Neuronal stem cell (in vitro differentiated cells): ENCODE measurements around the gene ACAA1.
A peak's percentile ranks its signal among the peaks of the same experiment; 100 is the strongest.

Source experiments
- DNase-seq: peaks from one replicate; pipeline ENCODE4 v3.0.0-alpha.2; 2013; ENCODE audit warnings: low spot score
- H2AFZ ChIP-seq: one replicate; pipeline ENCODE4 v1.6.1; 2013; ENCODE audit warnings: mild to moderate bottlenecking, low read length, inconsistent platforms
- H2AK5ac ChIP-seq: 2 replicates; pipeline ENCODE4 v1.6.1; 2013; ENCODE audit warnings: low read depth, mild to moderate bottlenecking, inconsistent platforms, low read length, moderate library complexity, mixed read lengths
- H2BK120ac ChIP-seq: 2 replicates; pipeline ENCODE4 v1.6.1; 2013; ENCODE audit warnings: low read depth, mild to moderate bottlenecking, inconsistent platforms, low read length, moderate library complexity, mixed read lengths
- H2BK12ac ChIP-seq: one replicate; pipeline ENCODE4 v1.6.1; 2013; ENCODE audit warnings: low read length, inconsistent platforms
- H2BK15ac ChIP-seq: 2 replicates; pipeline ENCODE4 v1.6.1; 2013; ENCODE audit warnings: mild to moderate bottlenecking, low read length, inconsistent platforms, mixed read lengths
- H2BK5ac ChIP-seq: one replicate; pipeline ENCODE4 v1.6.1; 2013; ENCODE audit warnings: inconsistent platforms, mild to moderate bottlenecking, low read length, moderate library complexity
- H3K14ac ChIP-seq: one replicate; pipeline ENCODE4 v1.6.1; 2013; ENCODE audit warnings: low read length, inconsistent platforms
- H3K18ac ChIP-seq: 2 replicates; pipeline ENCODE4 v1.6.1; 2013; ENCODE audit warnings: low read length, inconsistent platforms
- H3K23ac ChIP-seq: 2 replicates; pipeline ENCODE4 v1.6.1; 2013; ENCODE audit warnings: low read depth, mild to moderate bottlenecking, mixed read lengths, low read length, inconsistent platforms; ENCODE audit not compliant: poor library complexity
- H3K27ac ChIP-seq: replicated peaks from 3 replicates; pipeline ENCODE4 v1.5.1; 2013; ENCODE audit warnings: low read length, inconsistent platforms
- H3K27me3 ChIP-seq, 3 experiments: 2 replicates each; pipeline ENCODE4 v1.6.1; 2013; ENCODE audit warnings: low read length in 3 of 3, mild to moderate bottlenecking in 2 of 3, inconsistent platforms in 1 of 3, low read depth in 1 of 3, mixed read lengths in 1 of 3, moderate library complexity in 1 of 3; ENCODE audit not compliant: control insufficient read depth in 3 of 3, insufficient read depth in 3 of 3
- H3K36me3 ChIP-seq, 2 donors: replicated peaks in 1 of 2; 2 replicates each; pipeline ENCODE4 v1.6.1; 2013; ENCODE audit warnings: low read length in 2 of 2; ENCODE audit not compliant: control insufficient read depth in 2 of 2, insufficient read depth in 2 of 2
- H3K4ac ChIP-seq: 2 replicates; pipeline ENCODE4 v1.6.1; 2013; ENCODE audit warnings: inconsistent platforms, mild to moderate bottlenecking, low read length, moderate library complexity
- H3K4me1 ChIP-seq, 2 donors: 1 replicate in 1 of 2; 2 replicates in 1 of 2; pipeline ENCODE4 v1.6.1; 2013; ENCODE audit warnings: low read length in 2 of 2, low read depth in 1 of 2; ENCODE audit not compliant: control insufficient read depth in 2 of 2, insufficient read depth in 1 of 2
- H3K4me2 ChIP-seq: one replicate; pipeline ENCODE4 v1.6.1; 2013; ENCODE audit warnings: mild to moderate bottlenecking, low read length, inconsistent platforms; ENCODE audit not compliant: insufficient read depth, poor library complexity, severe bottlenecking
- H3K4me3 ChIP-seq, 2 donors: 2 replicates each; pipeline ENCODE4 v1.5.1; 2013; ENCODE audit warnings: low read length in 2 of 2, mild to moderate bottlenecking in 2 of 2, inconsistent platforms in 1 of 2, moderate library complexity in 1 of 2
- H3K79me1 ChIP-seq: one replicate; pipeline ENCODE4 v1.6.1; 2013; ENCODE audit warnings: low read depth, mild to moderate bottlenecking, inconsistent platforms, low read length, moderate library complexity
- H3K9ac ChIP-seq: one replicate; pipeline ENCODE4 v1.6.1; 2013; ENCODE audit warnings: mild to moderate bottlenecking, low read depth, low read length, inconsistent platforms; ENCODE audit not compliant: poor library complexity
- H3K9me3 ChIP-seq, 2 donors: replicated peaks in 1 of 2; 2 replicates each; pipeline versions ENCODE3 to v1.6.1; 2013; ENCODE audit warnings: low read length in 2 of 2, mild to moderate bottlenecking in 2 of 2, inconsistent platforms in 1 of 2, low read depth in 1 of 2, mixed read lengths in 1 of 2, moderate library complexity in 1 of 2; ENCODE audit not compliant: control insufficient read depth in 2 of 2, insufficient read depth in 1 of 2
- H4K8ac ChIP-seq: one replicate; pipeline ENCODE4 v1.6.1; 2013; ENCODE audit warnings: low read depth, mild to moderate bottlenecking, inconsistent platforms, low read length, moderate library complexity
- H4K91ac ChIP-seq: one replicate; pipeline ENCODE4 v1.6.1; 2013; ENCODE audit warnings: low read length, low read depth, mild to moderate bottlenecking, inconsistent platforms; ENCODE audit not compliant: poor library complexity
- WGBS, 2 donors: extraction: QIAGEN DNeasy Blood & Tissue Kit; methylation state at CpG; one replicate each; pipeline ENCODE4 v1.1.7; 2013; ENCODE audit warnings: missing lambda C conversion rate in 2 of 2, mixed read lengths in 1 of 2; ENCODE audit not compliant: insufficient read length in 2 of 2, insufficient replicate concordance in 1 of 2; ENCODE audit errors: extremely low coverage in 2 of 2; 5-methylcytosine and 5-hydroxymethylcytosine counted together

The ACAA1 gene

DNA sequence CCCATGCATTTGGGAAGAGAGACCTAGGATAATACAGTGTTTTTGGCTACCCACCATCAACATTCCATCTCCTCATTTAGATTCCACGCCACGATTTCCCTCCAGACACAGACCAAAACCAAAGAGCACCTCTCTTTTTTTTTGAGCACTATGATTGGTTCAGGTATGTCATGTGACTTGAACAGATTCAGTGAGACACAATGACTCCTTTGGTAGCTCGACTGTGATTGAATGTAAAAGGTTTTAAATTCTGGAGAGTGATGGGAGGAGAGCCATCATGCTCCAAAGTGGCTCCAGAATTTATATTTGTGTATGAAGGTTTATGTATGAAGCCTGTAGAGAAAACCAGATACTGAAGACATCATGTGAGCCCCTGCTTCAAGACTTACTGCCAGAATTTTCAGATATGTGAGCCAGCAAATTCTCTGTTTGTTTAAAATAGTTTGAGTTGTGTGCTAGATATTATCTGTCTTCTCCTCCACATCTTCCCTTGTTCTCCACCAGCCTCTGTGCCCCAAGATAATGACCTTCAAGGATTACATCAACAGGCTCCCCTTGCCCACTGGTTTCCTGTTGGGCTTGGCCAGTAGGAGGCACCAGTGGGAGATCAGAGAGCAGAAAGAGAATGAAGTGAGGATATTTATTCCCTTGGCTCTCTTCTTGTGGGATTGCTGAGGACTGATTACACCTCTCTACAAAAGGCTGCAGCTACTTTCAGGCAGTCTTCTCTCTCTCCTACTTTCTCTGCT is 14.0 kb upstream of the ACAA1 start:
- Histone ChIP-seq H3K9me3 (peaks cover 3% of the 10 kb centered on the region in 2 donors), H3K4me3 (no peak overlapping the region), H3K79me1 (no peaks in the 10 kb centered on the region), H3K4ac (no peak overlapping the region), H3K4me2 (no peak overlapping the region), H2AFZ (peak overlapping the region; percentile 32), H4K8ac (no peak overlapping the region), H3K9ac (no peak overlapping the region), H3K4me1 (no peaks in the 10 kb centered on the region), H2BK12ac (no peak overlapping the region), H2BK5ac (no peak overlapping the region), H2BK120ac (no peak overlapping the region), H3K18ac (no peak overlapping the region), H3K27me3 (no peaks in the 10 kb centered on the region), H3K23ac (no peak overlapping the region), H2BK15ac (no peak overlapping the region), H2AK5ac (no peak overlapping the region), H3K36me3 (no peaks in the 10 kb centered on the region), H3K14ac (no peak overlapping the region), H4K91ac (no peak overlapping the region), H3K27ac (no peak overlapping the region)
- no peak for DNase-seq
- WGBS, 2 donors = no CpG with 5 or more reads among the region's 3 CpGs

GRCh38 chr3:38149708-38150107 is 12.8 kb upstream of the ACAA1 start:
- H3K27me3 ChIP-seq = no peaks in the 10 kb centered on the region
- no peak overlapping the region for H3K18ac ChIP-seq
- no peak overlapping the region for H3K14ac ChIP-seq
- no peak overlapping the region for H3K27ac ChIP-seq
- no CpG with 5 or more reads among the region's 3 CpGs for WGBS, 2 donors
- no peak overlapping the region for H3K23ac ChIP-seq
- no peak overlapping the region for H2AK5ac ChIP-seq
- no peak overlapping the region for H3K4ac ChIP-seq
- peak overlapping the region; percentile 50 for H4K91ac ChIP-seq
- no peak overlapping the region for H4K8ac ChIP-seq
- H3K9ac ChIP-seq = no peak overlapping the region
- no peaks in the 10 kb centered on the region for H3K79me1 ChIP-seq
- no peak overlapping the region for H2BK120ac ChIP-seq
- no peak for DNase-seq
- H2BK5ac ChIP-seq = no peak overlapping the region
- no peak overlapping the region for H2AFZ ChIP-seq
- H3K36me3 ChIP-seq = no peaks in the 10 kb centered on the region
- H3K4me3 ChIP-seq = no peak overlapping the region
- H2BK15ac ChIP-seq = no peak overlapping the region
- H3K4me1 ChIP-seq = no peaks in the 10 kb centered on the region
- no peak overlapping the region for H2BK12ac ChIP-seq
- peaks cover 3% of the 10 kb centered on the region in 2 donors for H3K9me3 ChIP-seq
- H3K4me2 ChIP-seq = no peak overlapping the region

- Histone ChIP-seq H3K18ac (no peak overlapping the region), H3K4me1 (no peaks in the 10 kb centered on the region), H3K9ac (no peak overlapping the region), H4K8ac (no peak overlapping the region), H4K91ac (no peak overlapping the region), H3K23ac (no peak overlapping the region), H2AK5ac (no peak overlapping the region), H3K27me3 (no peaks in the 10 kb centered on the region), H3K4ac (no peak overlapping the region), H3K4me2 (no peak overlapping the region), H2AFZ (no peak overlapping the region), H2BK15ac (no peak overlapping the region), H3K36me3 (no peaks in the 10 kb centered on the region), H3K79me1 (no peaks in the 10 kb centered on the region), H3K14ac (no peak overlapping the region), H3K27ac (no peak overlapping the region), H2BK12ac (no peak overlapping the region), H3K9me3 (peaks cover 3% of the 10 kb centered on the region in 2 donors), H3K4me3 (no peak overlapping the region), H2BK120ac (no peak overlapping the region), H2BK5ac (no peak overlapping the region)
- no peak for DNase-seq
- no CpG with 5 or more reads among the region's 5 CpGs for WGBS, 2 donors
These were observed 11.5 kb upstream of the ACAA1 start for GRCh38 chr3:38148311-38148882.

- Histone ChIP-seq H3K14ac (no peak overlapping the region), H2BK12ac (no peak overlapping the region), H3K27ac (no peak overlapping the region), H3K9ac (no peak overlapping the region), H4K8ac (no peak overlapping the region), H3K4me1 (no peaks in the 10 kb centered on the region), H4K91ac (no peak overlapping the region), H3K36me3 (peaks cover 0 to under 1% of the 10 kb centered on the region in 2 donors), H2BK120ac (no peak overlapping the region), H2AK5ac (no peak overlapping the region), H3K9me3 (peaks cover 3% of the 10 kb centered on the region in 2 donors), H3K4me3 (no peak overlapping the region), H3K27me3 (peaks cover 0 to 3% (median 0%) of the 10 kb centered on the region in 3 experiments), H2BK15ac (no peak overlapping the region), H2AFZ (no peak overlapping the region), H2BK5ac (no peak overlapping the region), H3K18ac (no peak overlapping the region), H3K4ac (no peak overlapping the region), H3K4me2 (no peak overlapping the region), H3K79me1 (no peaks in the 10 kb centered on the region), H3K23ac (no peak overlapping the region)
- DNase-seq = no peak
- WGBS, 2 donors = no CpG with 5 or more reads among the region's 3 CpGs
These were observed 10.5 kb upstream of the ACAA1 start for GRCh38 chr3:38147421-38147820.
